Measurements from ENCODE around the gene BNIPL.

BNIPL gene

GRCh38 chr1:151043163-151043562, 6.8 kb downstream of the BNIPL start:
- no peak for TF ChIP-seq CTCF (IDR thresholded peaks at IDR 0.05; ENCODE audit: low read depth, low read length)
- no peak for TF ChIP-seq EZH2phosphoT487 (IDR thresholded peaks at IDR 0.05; ENCODE audit: low read depth)

GRCh38 chr1:151047591-151047924, 11.2 kb downstream of the BNIPL start, which contains the start of gene C1orf56:
C1orf56 (plus strand) TSS chr1:151047751; CDS start chr1:151047848, 97 bp downstream.
- TF ChIP-seq EZH2phosphoT487 (IDR thresholded peaks at IDR 0.05; ENCODE audit: low read depth) (no peak), CTCF (IDR thresholded peaks at IDR 0.05; ENCODE audit: low read depth, low read length) (no peak)
- Histone ChIP-seq H3K9ac (ENCODE audit: low read length) (peak within 1 kb of the TSS; percentile 72), H3K79me2 (ENCODE audit: low read length) (no peaks in the 10 kb centered on the region), H3K27ac (ENCODE audit: low read length) (no peak within 1 kb of the TSS), H3K27me3 (ENCODE audit: low read depth, low read length) (no peaks in the 10 kb centered on the region), H3K36me3 (replicated peaks; ENCODE audit: low read depth, low read length) (peaks cover 14% of the 10 kb centered on the region), H2AFZ (ENCODE audit: low read depth, low read length) (peak within 1 kb of the TSS; percentile 94), H3K4me1 (ENCODE audit: low read length) (peaks cover 10% of the 10 kb centered on the region), H4K20me1 (ENCODE audit: insufficient read depth, low read length) (no peaks in the 10 kb centered on the region), H3K4me2 (ENCODE audit: low read length) (peak within 1 kb of the TSS; percentile 88), H3K4me3 (ENCODE audit: low read length) (peak within 1 kb of the TSS; percentile 84), H3K9me3 (ENCODE audit: insufficient read depth, low read length) (no peaks in the 10 kb centered on the region)

More at GRCh38 chr1:151043163-151043562, 6.8 kb downstream of the BNIPL start:
- H2AFZ ChIP-seq (ENCODE audit: low read depth, low read length): no peak overlapping the region
- H3K36me3 ChIP-seq (replicated peaks; ENCODE audit: low read depth, low read length): no peaks in the 10 kb centered on the region
- no peak overlapping the region for H3K9ac ChIP-seq (ENCODE audit: low read length)
- H3K27ac ChIP-seq (ENCODE audit: low read length): no peak overlapping the region
- H3K4me2 ChIP-seq (ENCODE audit: low read length): no peak overlapping the region
- no peaks in the 10 kb centered on the region for H3K79me2 ChIP-seq (ENCODE audit: low read length)
- H3K4me1 ChIP-seq (ENCODE audit: low read length): peaks cover 10% of the 10 kb centered on the region
- H3K9me3 ChIP-seq (ENCODE audit: insufficient read depth, low read length): no peaks in the 10 kb centered on the region
- no peaks in the 10 kb centered on the region for H3K27me3 ChIP-seq (ENCODE audit: low read depth, low read length)
- H3K4me3 ChIP-seq (ENCODE audit: low read length): no peak overlapping the region
- H4K20me1 ChIP-seq (ENCODE audit: insufficient read depth, low read length): no peaks in the 10 kb centered on the region

- Histone ChIP-seq H3K36me3 (replicated peaks; ENCODE audit: low read depth, low read length) (peaks cover 19% of the 10 kb centered on the region), H4K20me1 (ENCODE audit: insufficient read depth, low read length) (no peaks in the 10 kb centered on the region), H3K27ac (ENCODE audit: low read length) (no peak overlapping the region), H3K27me3 (ENCODE audit: low read depth, low read length) (no peaks in the 10 kb centered on the region), H3K9ac (ENCODE audit: low read length) (peak overlapping the region; percentile 72), H3K9me3 (ENCODE audit: insufficient read depth, low read length) (no peaks in the 10 kb centered on the region), H3K79me2 (ENCODE audit: low read length) (no peaks in the 10 kb centered on the region), H3K4me2 (ENCODE audit: low read length) (peak overlapping the region; percentile 88), H2AFZ (ENCODE audit: low read depth, low read length) (peak overlapping the region; percentile 94), H3K4me1 (ENCODE audit: low read length) (peaks cover 10% of the 10 kb centered on the region), H3K4me3 (ENCODE audit: low read length) (peak overlapping the region; percentile 84)
- TF ChIP-seq EZH2phosphoT487 (IDR thresholded peaks at IDR 0.05; ENCODE audit: low read depth) (no peak), CTCF (IDR thresholded peaks at IDR 0.05; ENCODE audit: low read depth, low read length) (peak; percentile 51)
Observed at GRCh38 chr1:151047925-151048644, 11.7 kb downstream of the BNIPL start.

GRCh38 chr1:151048645-151049032, 12.3 kb downstream of the BNIPL start:
- TF ChIP-seq CTCF (IDR thresholded peaks at IDR 0.05; ENCODE audit: low read depth, low read length): no peak
- no peak for TF ChIP-seq EZH2phosphoT487 (IDR thresholded peaks at IDR 0.05; ENCODE audit: low read depth)
- H3K4me3 ChIP-seq (ENCODE audit: low read length): peak overlapping the region; percentile 84
- no peaks in the 10 kb centered on the region for H3K9me3 ChIP-seq (ENCODE audit: insufficient read depth, low read length)
- no peak overlapping the region for H3K9ac ChIP-seq (ENCODE audit: low read length)
- H3K36me3 ChIP-seq (replicated peaks; ENCODE audit: low read depth, low read length): peaks cover 21% of the 10 kb centered on the region
- peak overlapping the region; percentile 88 for H3K4me2 ChIP-seq (ENCODE audit: low read length)
- H2AFZ ChIP-seq (ENCODE audit: low read depth, low read length): no peak overlapping the region
- H3K27ac ChIP-seq (ENCODE audit: low read length): no peak overlapping the region
- no peaks in the 10 kb centered on the region for H3K79me2 ChIP-seq (ENCODE audit: low read length)
- H3K27me3 ChIP-seq (ENCODE audit: low read depth, low read length): no peaks in the 10 kb centered on the region
- H4K20me1 ChIP-seq (ENCODE audit: insufficient read depth, low read length): no peaks in the 10 kb centered on the region
- peaks cover 10% of the 10 kb centered on the region for H3K4me1 ChIP-seq (ENCODE audit: low read length)
